HFF-Myc (cell line): ENCODE data around the gene CES1.
A peak's percentile ranks its signal among the peaks of the same experiment; 100 is the strongest.
"Not testable (repeated sequence)": the region's sequence is repeated elsewhere in the genome, so short reads cannot be mapped to it uniquely, and the experiment has no call there.

Experiments used
- DNase-seq: peaks from one replicate; pipeline ENCODE4 v3.0.0-alpha.2; 2011; ENCODE audit warnings: low read depth; ENCODE audit errors: extremely low read depth
- H3K4me3 ChIP-seq: replicated peaks from 2 replicates; pipeline ENCODE4 v1.5.1; 2011; ENCODE audit warnings: low read depth, mild to moderate bottlenecking, control low read depth, low read length
- CTCF ChIP-seq: IDR thresholded peaks from 2 replicates; pipeline ENCODE4 v1.5.1; 2012; ENCODE audit warnings: mild to moderate bottlenecking, low read depth, low read length, control low read depth; ENCODE audit errors: missing control alignments

CES1 gene

GRCh38 chr16:55846598-55847346 lies 13.9 kb upstream of the CES1 start:
- TF ChIP-seq CTCF: no peak
- no peak overlapping the region for H3K4me3 ChIP-seq
- no peak for DNase-seq

GRCh38 chr16:55843105-55843395 lies 10.2 kb upstream of the CES1 start:
- TF ChIP-seq CTCF: no peak
- DNase-seq: no peak
- H3K4me3 ChIP-seq: no peak overlapping the region

DNA sequence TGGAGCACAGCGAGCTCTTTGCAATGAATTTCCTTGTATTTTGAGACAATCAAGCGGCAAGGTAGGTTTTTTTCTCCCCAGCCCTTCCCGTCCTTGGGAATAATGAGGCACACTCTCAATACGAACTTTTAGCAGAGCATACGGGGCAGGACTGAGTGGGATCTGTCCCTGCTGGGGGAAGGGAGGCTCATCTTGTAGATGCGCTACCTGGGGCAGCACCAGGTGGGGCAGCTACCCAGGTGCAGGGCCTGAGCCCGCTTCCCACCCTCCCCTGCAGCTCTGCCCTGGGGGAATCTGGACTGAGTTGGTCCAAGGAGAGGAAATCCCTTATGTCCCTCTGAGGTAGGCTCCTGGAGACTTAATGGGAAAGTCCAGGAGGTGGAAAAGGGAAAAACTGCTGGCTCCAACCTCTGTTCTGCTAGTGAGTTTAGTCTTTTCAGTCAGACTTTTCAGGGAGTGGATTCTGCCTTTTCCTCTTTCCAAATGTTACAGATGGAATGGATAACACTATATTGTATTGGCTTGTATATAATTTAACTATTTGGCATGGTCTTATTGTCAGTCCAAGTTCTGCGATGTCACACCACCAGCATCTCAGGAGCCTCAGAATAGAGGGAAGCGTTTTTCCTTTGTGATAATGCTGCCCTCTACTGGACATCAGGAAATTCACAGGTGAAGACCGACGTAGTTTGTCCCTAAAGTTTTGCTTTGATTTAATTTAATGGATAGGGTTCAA lies 9.6 kb upstream of the CES1 start:
- peak; percentile 21 for DNase-seq
- TF ChIP-seq CTCF: peak; percentile 55
- no peak overlapping the region for H3K4me3 ChIP-seq

GRCh38 chr16:55839115-55839514 lies 6.2 kb upstream of the CES1 start:
- H3K4me3 ChIP-seq: no peak overlapping the region
- TF ChIP-seq CTCF: no peak
- no peak for DNase-seq

DNA sequence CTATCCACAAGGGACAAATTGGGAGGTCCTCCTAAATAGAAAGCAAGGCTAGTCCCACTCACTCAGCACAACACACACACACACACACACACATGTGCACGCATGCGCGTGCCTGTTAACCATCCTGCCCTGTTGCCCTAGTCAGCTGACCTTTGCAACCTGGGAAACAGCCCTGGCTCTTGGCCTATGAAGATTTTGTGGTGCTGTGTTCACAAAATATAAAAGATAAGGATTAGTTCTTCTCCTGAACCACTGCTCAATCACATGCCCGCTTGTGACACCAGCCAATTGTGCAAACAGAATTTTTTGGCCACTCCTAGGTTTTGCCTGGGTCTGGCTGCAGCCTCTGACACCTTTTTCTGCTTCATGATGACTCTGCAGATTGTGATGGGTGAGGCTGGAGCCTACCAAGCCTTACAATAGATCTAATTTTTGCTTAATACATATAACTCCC lies 3.3 kb upstream of the CES1 start:
- H3K4me3 ChIP-seq: no peak overlapping the region
- TF ChIP-seq CTCF: no peak
- DNase-seq: no peak

DNA sequence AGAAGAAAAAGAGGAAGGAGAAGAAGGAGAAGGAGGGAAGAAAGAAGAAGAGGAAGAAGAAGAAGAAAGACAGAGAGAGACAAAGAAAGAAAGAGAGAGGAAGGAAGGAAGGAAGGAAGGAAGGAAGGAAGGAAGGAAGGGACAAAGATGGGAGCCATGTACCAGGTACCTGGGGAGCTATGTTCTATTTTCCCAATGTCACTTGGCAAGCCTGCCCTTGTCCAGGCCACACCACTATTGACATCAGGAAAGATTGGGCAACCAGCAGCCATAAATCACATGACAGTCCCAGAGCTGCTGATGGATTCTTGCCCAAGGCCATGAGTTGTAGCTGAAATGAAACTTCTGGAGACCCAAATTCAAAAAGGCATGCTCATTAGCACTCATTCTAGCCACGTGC lies 2.7 kb upstream of the CES1 start:
- no peak for DNase-seq
- no peak overlapping the region for H3K4me3 ChIP-seq
- TF ChIP-seq CTCF: no peak

- not testable (repeated sequence) for H3K4me3 ChIP-seq
Observed at GRCh38 chr16:55835173-55835572, 2.3 kb upstream of the CES1 start.

More at GRCh38 chr16:55835173-55835572, 2.3 kb upstream of the CES1 start:
- DNase-seq: not testable (repeated sequence)
